GM20000 (cell line): ENCODE results near the gene PKP4.
"Not testable (repeated sequence)": the region's sequence is repeated elsewhere in the genome, so short reads cannot be mapped to it uniquely, and the experiment has no call there.

ENCODE experiments used
- DNase-seq: peaks from one replicate; pipeline ENCODE4 v3.0.0; 2012; ENCODE audit warnings: low spot score
- CTCF ChIP-seq: IDR thresholded peaks from 2 replicates; pipeline ENCODE4 v1.5.1; 2012; ENCODE audit warnings: mild to moderate bottlenecking, control low read depth; ENCODE audit errors: extremely low read depth, missing control alignments

Gene PKP4

GRCh38 chr2:158459161-158460003 lies 2.6 kb downstream of the PKP4 start:
- TF ChIP-seq CTCF: no peak

DNA sequence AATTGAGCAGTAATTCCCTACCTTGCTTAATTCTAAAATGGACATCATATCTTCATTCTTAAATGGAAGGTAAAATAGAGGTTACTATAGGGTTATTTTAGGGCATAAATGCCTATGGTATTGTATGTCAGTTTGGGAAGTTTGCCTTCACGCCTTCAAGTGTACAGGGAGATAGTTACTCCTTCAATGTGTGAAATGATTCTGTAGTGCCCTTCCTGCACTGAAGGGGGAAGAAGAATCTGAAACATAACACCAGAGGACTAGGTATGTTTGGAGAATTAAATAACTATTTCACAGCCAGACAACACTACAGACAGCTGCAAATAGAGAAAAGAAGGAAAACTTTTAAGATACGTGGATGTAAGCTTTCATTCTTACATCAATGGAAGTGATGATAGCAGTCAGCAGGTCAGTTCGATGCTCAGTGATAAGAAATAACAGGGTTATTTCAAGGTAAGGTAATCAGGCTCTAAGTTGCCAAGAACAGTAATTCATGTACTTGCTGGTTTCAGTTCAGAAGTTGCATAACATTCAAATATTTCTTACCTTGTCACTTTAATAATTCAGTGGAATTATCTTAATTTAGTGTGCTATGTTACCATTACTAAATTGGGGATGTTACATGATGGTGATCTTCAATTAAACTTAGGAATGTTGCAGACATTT lies 4.0 kb downstream of the PKP4 start:
- no peak for DNase-seq

More at GRCh38 chr2:158459161-158460003, 2.6 kb downstream of the PKP4 start:
- no peak for DNase-seq

DNA sequence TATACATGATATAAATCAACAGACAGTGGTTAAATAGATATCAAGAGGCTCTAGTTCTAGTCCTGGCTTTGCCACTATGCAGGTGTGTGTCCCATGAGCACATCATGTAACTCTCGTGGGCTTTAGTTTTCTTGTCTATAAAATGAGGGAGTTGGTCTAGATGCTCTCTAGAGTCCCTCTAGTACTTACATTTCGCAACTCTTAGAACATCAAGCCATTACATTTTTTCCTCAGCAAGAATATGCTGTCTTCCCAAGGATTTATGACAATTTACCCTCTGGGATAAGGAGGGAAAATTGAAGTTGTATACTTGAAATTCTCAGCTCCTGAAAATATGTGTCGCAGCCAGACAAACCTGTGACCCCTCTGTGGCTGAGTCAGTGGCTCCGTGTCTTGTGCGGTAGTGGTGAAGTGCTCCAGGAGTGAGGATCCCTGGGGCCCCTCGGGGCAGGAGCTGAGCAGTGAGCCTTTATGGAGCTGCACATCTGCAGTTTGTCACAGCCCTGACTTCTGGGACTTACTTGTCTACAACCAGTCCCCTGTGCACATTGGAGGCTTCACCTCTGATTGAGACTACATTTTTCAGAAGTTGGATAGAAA lies 6.8 kb downstream of the PKP4 start:
- TF ChIP-seq CTCF: no peak
- DNase-seq: no peak

More for the DNA sequence above, 4.0 kb downstream of the PKP4 start:
- no peak for TF ChIP-seq CTCF

- TF ChIP-seq CTCF: peak; percentile 18
- DNase-seq: peak; percentile 42
Measured at GRCh38 chr2:158464426-158465281, 7.9 kb downstream of the PKP4 start.

- DNase-seq: no peak
- no peak for TF ChIP-seq CTCF
Measured at GRCh38 chr2:158467248-158467647, 10.5 kb downstream of the PKP4 start.

DNA sequence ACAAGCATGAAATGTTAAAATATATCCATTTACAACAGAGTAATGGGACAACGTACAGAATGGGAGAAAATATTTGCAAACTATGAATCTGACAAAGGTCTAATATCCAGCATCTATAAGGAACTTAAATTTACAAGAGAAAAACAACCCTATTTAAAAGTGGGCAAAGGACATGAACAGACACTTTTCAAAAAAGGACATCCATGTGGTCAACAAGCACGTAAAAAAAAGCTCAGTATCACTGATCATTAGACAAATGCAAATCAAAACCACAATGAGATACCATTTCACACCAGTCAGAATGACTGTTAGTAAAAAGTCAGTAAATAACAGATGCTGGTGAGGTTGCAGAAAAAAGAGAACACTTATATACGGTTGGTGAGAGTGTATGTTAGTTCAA lies 16.1 kb downstream of the PKP4 start:
- not testable (repeated sequence) for DNase-seq

DNA sequence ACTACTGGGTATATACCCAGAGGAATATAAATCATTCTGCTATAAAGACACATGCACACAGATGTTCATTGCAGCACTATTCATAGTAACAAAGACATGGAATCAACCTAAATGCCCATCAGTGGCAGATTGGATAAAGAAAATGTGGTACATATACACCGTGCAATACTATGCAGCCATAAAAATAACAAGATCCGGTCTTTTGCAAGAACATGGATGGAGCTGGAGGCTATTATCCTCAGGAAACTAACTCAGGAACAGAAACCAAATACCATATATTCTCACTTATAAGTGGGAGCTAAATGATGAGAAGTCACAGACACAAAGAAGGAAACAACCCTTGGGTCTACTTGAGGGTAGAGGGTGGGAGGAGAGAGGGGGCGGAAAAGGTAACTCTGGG lies 16.5 kb downstream of the PKP4 start:
- not testable (repeated sequence) for DNase-seq
